Skin of body (tissue), 3 donors: ENCODE measurements around the gene EPC2. TPM values are rescaled to one million over a fixed set of nuclear protein-coding genes. Genes with fewer than 3 reads are reported as not detected.
A peak's percentile ranks its signal among the peaks of the same experiment; 100 is the strongest.

Source experiments
- DNase-seq: peaks from one replicate; lab custom pipeline; 2025; lab: John Stamatoyannopoulos, UW
- small RNA-seq: library from RNA; depleted of rRNA; stranded (forward); fragments of <200 nt; gene quantifications from one replicate; pipeline ENCODE3, GENCODE V24; 2014; ENCODE audit warnings: low replicate concordance
- total RNA-seq: library from RNA; depleted of rRNA; stranded (reverse); fragments of >200 nt; gene quantifications from one replicate; pipeline ENCODE4 v1.2.3, GENCODE V29; 2014

Gene EPC2
- total RNA-seq, 1 donor from 2014 or later: 30.2 TPM

DNA sequence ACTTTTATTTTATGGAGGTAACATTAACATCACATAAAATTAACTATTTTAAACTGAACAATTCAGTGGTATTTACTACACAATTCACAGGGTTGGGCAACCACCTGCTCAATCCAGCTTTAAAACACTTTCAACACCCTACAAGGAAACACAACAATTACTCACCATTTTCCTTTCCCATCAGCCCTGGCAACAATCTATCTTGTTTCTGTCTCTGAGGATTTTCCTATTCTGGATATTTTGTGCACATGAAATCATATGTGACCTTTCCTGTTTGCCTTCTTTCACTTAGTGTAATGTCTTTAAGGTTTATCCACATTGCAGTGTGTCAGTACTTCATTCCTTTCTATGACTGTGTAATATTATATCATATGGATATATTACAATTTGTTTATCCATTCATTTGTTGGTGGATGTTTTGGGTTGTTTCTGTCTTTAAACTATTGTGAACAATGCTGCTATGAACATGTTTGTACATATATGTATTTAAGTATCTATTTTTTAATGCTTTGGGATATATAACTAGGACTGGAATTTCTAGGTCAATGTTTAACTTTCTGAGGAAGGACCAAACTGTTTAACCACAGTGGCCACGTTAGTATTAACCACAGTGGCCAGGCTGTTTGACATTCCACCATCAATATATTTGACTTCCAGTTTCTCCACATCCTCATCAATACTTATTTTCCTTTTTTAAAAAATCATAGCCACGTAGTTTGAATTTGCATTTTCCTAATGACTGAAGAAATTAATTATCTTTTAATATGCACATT is 158.1 kb downstream of the EPC2 start:
- DNase-seq: no peak

DNA sequence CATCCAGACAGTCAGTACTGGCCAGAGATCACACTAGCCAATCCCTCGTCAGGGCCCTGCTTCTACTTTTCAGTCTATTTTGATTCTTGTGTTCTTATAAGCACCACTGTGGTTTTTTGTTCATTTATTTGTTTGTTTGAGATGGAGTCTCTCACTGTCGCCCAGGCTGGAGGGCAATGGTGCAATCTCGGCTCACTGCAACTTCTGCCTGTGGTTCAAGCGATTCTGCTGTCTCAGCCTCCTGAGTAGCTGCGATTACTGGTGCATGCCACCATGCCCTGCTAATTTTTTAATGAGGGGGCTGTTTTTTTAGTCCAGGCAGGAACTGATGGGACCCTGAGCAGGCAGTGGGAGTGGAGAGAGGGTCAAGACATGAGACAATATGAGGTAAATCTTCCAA is 165.5 kb downstream of the EPC2 start:
- DNase-seq: no peak

DNA sequence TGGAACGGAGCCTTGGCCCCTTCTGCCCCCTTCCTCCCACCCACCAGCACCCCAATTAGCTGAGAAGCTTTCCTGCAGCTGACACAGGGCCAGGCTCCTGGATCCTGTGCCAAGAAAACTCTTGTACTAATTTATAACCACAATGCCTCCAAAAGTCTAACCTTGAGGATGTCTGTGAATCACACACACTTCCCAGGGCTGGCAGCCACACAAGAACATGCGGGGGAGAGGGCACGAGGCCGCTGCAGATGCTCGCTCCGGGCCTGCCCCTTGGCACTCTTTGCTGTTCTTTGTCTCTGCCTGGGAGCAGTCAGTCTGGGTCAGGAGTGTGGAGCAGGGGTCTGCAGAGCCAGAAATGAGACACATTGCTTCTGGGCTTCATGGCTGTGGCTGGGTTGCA is 167.8 kb downstream of the EPC2 start:
- DNase-seq: no peak

DNA sequence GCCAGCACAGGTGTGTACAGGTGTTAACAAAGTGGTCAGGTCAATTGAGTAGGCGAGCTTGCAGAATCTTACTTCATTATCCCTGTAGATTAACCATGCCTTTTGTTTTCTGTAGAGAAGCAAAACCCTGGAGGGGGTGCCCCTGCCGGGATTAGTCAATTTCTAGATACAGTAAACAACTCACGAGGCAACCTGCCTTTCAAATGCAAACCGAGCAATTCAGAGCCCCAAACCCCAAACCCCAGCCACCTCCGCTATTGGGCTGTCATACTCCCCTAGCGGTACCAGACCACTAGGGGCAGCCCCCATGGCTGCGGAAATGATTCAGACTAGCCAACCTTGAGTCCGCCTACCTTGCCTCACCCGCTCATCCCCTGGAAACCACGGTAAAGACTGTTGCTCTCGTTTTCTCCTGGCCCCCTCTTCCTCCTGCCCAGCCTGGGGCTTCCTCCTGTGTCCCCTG is 169.1 kb downstream of the EPC2 start:
- DNase-seq: no peak

DNA sequence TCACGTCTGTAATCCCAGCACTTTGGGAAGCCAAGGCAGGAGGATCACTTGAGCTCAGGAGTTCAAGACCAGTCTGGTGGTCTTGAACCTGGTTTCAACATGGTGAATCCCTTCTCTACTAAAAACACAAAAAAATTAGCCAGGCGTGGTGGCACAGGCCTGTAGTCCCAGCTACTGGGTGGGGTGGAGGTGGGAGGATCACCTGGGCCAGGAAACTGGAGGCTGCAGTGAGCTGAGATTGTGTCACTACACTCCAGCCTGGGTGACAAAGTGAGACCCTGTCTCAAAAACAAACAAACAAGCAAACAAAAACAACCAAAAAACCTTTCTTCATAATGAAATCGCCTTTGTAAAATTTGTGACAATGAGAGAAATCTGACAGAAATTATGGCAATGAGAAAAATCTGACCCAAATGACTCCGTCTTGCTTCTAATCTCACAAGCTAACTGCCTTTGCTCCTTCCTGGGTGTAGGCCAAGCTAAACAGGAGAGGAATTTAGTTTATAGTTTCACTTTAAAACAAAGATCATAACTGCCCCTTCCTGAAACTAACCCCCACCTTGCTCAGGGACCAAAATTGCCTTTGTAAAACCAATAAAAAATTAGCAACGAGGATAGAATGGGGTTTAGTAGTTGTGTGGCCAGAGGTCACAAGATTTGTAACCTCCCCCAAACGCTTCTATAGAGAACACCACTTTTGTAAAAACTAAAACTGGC is 169.8 kb downstream of the EPC2 start:
- no peak for DNase-seq

DNA sequence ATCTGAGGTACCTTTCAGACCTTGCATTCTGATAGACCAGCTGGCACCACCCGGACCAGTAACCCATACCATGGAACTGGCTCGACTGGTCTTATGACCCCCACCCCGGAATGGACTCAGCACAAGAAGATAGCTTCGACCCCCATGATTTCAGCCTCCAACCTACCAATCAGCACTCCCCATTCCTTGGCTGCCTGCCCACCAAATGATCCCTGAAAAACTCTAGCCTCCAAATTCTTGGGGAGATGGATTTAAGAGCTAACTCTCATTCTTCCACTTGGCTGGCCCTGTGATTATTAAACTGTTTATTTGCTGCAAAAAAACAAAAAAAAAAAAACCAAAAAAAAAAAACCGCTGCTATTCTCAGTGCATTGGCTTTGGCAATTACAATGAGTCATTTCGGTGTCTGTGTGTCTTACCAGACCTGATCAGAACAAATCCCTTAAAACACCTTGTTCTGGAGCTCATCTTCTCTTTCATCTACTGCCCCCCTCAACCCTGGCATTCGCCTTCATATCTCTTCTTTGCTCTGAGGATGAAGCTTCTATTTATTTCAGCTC is 170.4 kb downstream of the EPC2 start:
- DNase-seq: no peak

DNA sequence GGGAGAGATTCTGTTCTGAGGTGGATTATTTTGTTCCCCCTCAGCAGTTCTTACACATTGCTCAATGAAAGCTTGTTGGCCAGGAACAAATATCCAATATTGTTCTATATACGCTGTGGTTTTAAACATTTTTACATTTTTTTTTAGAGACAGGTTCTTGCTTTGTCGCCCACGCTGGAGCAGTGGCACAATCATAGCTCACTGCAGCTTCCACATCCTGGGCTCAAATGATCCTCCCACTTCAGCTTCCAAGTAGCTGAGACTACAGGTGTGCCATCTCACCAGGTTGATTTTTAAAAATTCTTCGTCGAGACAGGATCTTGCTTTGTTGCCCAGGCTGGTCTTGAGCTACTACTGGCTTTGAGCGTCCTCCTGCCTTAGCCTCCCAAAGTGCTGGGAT is 171.6 kb downstream of the EPC2 start:
- DNase-seq: no peak

DNA sequence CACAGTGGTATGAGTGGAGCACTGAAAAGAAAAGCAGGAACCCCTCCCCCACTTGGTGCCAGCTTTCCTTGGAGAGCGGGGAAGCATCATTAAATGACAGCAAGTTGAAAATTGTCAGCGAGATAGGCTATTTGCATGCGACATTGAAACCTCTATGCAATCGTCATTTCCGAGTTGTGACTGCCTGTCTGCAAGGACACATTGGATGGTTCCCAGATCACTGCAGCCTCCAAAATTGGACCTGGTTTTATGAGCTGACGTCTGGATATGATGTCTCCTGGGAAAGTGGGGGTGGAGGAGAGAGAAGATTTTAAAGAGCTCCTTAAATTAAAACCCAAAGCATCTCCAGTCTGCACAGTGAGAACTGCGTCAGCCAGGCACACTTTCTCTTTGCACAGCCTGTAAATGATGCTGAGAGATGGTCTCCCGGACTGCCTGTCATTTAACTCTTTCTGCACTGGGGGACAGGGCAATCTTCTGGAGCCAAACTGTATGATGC is 172.7 kb downstream of the EPC2 start:
- peak; percentile 24 for DNase-seq

DNA sequence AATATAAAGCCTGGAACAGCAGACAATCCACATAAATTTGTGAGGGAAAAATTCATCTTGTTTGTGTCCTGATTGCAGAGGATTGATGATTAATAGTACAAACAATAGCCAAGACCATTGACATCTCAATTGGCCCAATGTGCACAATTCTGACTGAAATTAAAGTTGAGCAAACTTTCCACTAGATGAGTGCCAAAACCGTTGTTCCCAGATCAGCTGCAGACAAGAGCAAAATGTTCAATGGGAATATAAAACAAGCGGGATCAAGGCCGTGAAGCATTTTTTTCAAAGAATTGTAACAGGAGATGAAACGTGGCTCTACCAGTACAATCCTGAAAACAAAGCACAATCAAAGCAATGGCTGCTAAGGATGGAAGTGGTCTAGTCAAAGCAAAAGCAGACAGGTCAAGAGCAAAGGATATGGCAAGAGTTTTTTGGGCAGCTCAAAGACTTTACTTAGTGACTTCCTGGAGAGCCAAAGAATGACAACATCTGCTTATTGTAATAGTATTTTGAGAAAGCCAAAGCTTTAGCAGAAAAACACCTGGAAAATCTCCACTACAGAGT is 174.6 kb downstream of the EPC2 start:
- DNase-seq: peak; percentile 50

DNA sequence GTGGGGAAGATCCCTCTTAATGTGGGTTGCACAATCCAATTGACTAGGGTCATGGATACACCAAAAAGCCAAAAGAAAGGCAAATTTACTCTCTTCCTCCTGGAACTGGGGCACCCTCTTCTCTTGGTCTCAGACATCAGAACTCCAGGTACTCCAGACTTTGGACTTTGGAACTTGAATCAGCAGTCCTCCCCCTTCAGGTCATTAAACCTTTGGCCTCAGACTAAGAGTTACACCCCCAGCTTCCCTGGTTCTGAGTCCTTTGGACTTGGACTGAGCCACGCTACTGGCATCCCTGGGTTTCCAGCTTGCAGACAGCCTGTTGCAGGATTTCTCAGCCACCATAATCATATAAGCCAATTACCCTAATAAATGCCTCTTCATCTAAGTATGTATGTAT is 179.6 kb downstream of the EPC2 start:
- no peak for DNase-seq

DNA sequence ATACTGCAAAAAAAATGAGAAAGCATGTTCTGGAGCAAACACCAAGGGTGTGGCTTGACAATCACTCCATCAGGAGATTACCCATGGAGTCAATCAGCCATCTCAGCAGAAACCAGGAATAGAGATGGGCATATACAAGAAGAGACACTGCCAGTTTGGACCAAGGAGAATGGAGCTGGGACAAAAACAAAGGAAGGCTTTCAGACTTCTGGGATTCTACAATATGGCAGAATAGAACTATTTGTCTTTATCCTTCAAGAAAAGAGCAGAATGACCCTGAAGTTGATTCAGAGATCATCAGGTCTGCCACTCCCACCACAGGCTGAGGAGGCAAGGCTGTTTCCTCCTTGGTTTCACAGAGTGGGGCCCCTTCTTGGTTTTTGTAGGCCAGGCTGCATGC is 182.2 kb downstream of the EPC2 start:
- no peak for DNase-seq

DNA sequence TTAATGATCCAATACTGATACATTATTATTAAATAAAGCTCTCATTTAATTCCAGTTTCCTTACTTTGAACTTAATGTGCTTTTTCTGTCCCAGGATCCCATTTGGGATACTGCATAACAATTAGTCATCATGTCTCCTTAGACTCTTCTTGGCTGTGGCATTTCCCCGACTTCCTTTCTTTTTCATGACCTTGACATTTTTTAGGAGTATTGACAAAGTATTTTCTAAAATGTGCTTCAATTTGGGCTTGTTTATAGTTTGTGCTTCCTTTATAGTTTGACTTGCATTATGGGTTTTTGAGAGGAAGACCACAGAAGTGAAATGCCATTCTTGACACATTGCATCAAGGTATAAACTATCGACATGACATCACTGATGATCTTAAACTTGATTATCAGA is 184.4 kb downstream of the EPC2 start:
- DNase-seq: no peak

DNA sequence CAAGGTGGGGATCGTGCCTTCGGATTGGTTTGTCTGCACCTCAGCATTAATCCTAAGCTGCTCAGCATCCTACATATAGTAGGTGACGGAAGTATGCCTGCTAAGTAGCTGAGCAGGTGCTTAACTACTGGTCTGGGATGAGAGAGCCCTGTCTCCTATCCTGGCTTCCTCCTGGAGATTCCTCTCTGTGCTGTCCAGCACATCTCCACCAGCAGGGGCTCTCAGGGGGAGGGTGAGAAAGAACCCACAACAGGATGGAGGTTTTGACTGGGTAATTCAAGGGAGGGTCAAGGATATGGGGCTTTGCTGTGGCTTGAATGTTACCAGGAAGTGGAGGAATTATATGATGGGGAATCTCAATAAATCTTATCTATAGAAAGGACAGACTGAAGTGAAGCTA is 185.1 kb downstream of the EPC2 start:
- no peak for DNase-seq

DNA sequence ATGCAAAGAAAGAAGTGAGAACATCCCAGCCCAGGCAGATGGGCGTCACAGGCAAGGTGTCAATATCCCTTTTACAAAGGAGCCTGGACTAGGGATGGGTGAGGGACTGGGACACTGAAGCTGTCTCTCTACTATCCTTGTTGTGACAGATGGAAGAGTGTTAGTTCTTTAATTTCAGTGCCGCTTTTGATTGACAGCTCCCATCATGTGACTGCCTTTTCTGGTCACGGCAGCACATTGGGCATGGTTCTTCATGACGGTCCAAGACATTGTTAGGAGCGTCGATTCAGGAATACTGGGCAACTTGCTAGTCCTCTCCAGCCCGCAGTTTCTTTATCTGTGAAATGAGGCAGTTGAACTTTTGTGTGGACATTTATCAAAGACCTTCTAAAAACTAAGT is 188.1 kb downstream of the EPC2 start:
- DNase-seq: no peak

Small RNA genes within 50 kb of the gene (small RNA-seq; reads per million reads assigned to genes)
- not detected for gene RNU2-9P
- not detected for gene RPS29P8

Other genes starting within 250 kb of the EPC2 start
- gene KIF5C, start 230.5 kb downstream of the EPC2 start, total RNA-seq: 2.3 TPM